ENCODE results near the gene KRT40.

KRT40 gene

GRCh38 chr17:40958086-40958953, 25.8 kb downstream of the KRT40 start:
- H3K36me3 ChIP-seq (ENCODE audit: control insufficient read depth, insufficient read depth, low read length): no peaks in the 10 kb centered on the region
- DNase-seq (ENCODE audit: extremely low read depth, insufficient read length): no peak
- H3K27me3 ChIP-seq (replicated peaks; ENCODE audit: control insufficient read depth, insufficient read depth, low read length): no peaks in the 10 kb centered on the region
- no peak for TF ChIP-seq CTCF (IDR thresholded peaks at IDR 0.05; ENCODE audit: insufficient read depth, low read length, poor library complexity, severe bottlenecking)
- H3K4me3 ChIP-seq (replicated peaks; ENCODE audit: low read depth, low read length): no peak overlapping the region

- Histone ChIP-seq H3K4me3 (replicated peaks; ENCODE audit: low read depth, low read length) (no peak overlapping the region), H3K27me3 (replicated peaks; ENCODE audit: control insufficient read depth, insufficient read depth, low read length) (no peaks in the 10 kb centered on the region), H3K36me3 (ENCODE audit: control insufficient read depth, insufficient read depth, low read length) (no peaks in the 10 kb centered on the region)
- no peak for DNase-seq (ENCODE audit: extremely low read depth, insufficient read length)
- no peak for TF ChIP-seq CTCF (IDR thresholded peaks at IDR 0.05; ENCODE audit: insufficient read depth, low read length, poor library complexity, severe bottlenecking)
Observed at GRCh38 chr17:40956401-40957254, 27.5 kb downstream of the KRT40 start.

- no peak for DNase-seq (ENCODE audit: extremely low read depth, insufficient read length)
Observed at GRCh38 chr17:40953881-40954280, 30.2 kb downstream of the KRT40 start.

GRCh38 chr17:40952661-40953060, 31.5 kb downstream of the KRT40 start:
- DNase-seq (ENCODE audit: extremely low read depth, insufficient read length): no peak
- TF ChIP-seq CTCF (IDR thresholded peaks at IDR 0.05; ENCODE audit: insufficient read depth, low read length, poor library complexity, severe bottlenecking): no peak
- H3K36me3 ChIP-seq (ENCODE audit: control insufficient read depth, insufficient read depth, low read length): no peaks in the 10 kb centered on the region
- no peaks in the 10 kb centered on the region for H3K27me3 ChIP-seq (replicated peaks; ENCODE audit: control insufficient read depth, insufficient read depth, low read length)
- H3K4me3 ChIP-seq (replicated peaks; ENCODE audit: low read depth, low read length): no peak overlapping the region

More at GRCh38 chr17:40953881-40954280, 30.2 kb downstream of the KRT40 start:
- no peak overlapping the region for H3K4me3 ChIP-seq (replicated peaks; ENCODE audit: low read depth, low read length)
- no peaks in the 10 kb centered on the region for H3K36me3 ChIP-seq (ENCODE audit: control insufficient read depth, insufficient read depth, low read length)
- no peak for TF ChIP-seq CTCF (IDR thresholded peaks at IDR 0.05; ENCODE audit: insufficient read depth, low read length, poor library complexity, severe bottlenecking)
- H3K27me3 ChIP-seq (replicated peaks; ENCODE audit: control insufficient read depth, insufficient read depth, low read length): no peaks in the 10 kb centered on the region

GRCh38 chr17:40952154-40952553, 32.0 kb downstream of the KRT40 start:
- no peaks in the 10 kb centered on the region for H3K36me3 ChIP-seq (ENCODE audit: control insufficient read depth, insufficient read depth, low read length)
- DNase-seq (ENCODE audit: extremely low read depth, insufficient read length): no peak
- no peak for TF ChIP-seq CTCF (IDR thresholded peaks at IDR 0.05; ENCODE audit: insufficient read depth, low read length, poor library complexity, severe bottlenecking)
- no peak overlapping the region for H3K4me3 ChIP-seq (replicated peaks; ENCODE audit: low read depth, low read length)
- no peaks in the 10 kb centered on the region for H3K27me3 ChIP-seq (replicated peaks; ENCODE audit: control insufficient read depth, insufficient read depth, low read length)
